OCI-LY1 (cell line): ENCODE measurements around the gene IL1RAPL2.
"Not testable (repeated sequence)": the region's sequence is repeated elsewhere in the genome, so short reads cannot be mapped to it uniquely, and the experiment has no call there.

Experiments
- H2AFZ ChIP-seq: fragments of 200-600 bp; sonication (generic), shearing (Covaris generic); 2 replicates; pipeline ENCODE4 v1.6.0; 2014; ENCODE audit warnings: antibody characterized with exemption, mild to moderate bottlenecking, low read length
- H3F3A ChIP-seq: fragments of 200-600 bp; sonication (generic), shearing (Covaris generic); 2 replicates; pipeline ENCODE4 v1.6.0; 2014; ENCODE audit warnings: mild to moderate bottlenecking, antibody characterized with exemption, low read length, moderate library complexity; ENCODE audit not compliant: insufficient read depth
- H3K27ac ChIP-seq: fragments of 200-600 bp; sonication (generic); 2 replicates; pipeline ENCODE4 v1.5.1; 2014; ENCODE audit warnings: low read length, mixed run types, mild to moderate bottlenecking, low read depth; ENCODE audit not compliant: poor library complexity, severe bottlenecking
- H3K27me3 ChIP-seq: fragments of 200-600 bp; sonication (generic); 2 replicates; pipeline ENCODE4 v1.6.0; 2014; ENCODE audit warnings: antibody characterized with exemption, mild to moderate bottlenecking, low read length, moderate library complexity; ENCODE audit not compliant: insufficient read depth
- H3K36me3 ChIP-seq: fragments of 200-600 bp; sonication (generic); 2 replicates; pipeline ENCODE4 v1.6.1; 2014; ENCODE audit warnings: mild to moderate bottlenecking, antibody characterized with exemption, low read length, moderate library complexity, mixed read lengths; ENCODE audit not compliant: insufficient read depth
- H3K4me1 ChIP-seq: fragments of 200-600 bp; sonication (generic); 2 replicates; pipeline ENCODE4 v1.5.1; 2014; ENCODE audit warnings: mild to moderate bottlenecking, low read length, moderate library complexity; ENCODE audit not compliant: insufficient read depth, severe bottlenecking
- H3K4me2 ChIP-seq: fragments of 200-600 bp; sonication (generic), shearing (Covaris generic); 2 replicates; pipeline ENCODE4 v1.6.1; 2014; ENCODE audit warnings: low read length
- H3K4me3 ChIP-seq: fragments of 200-600 bp; sonication (generic); 2 replicates; pipeline ENCODE4 v1.5.1; 2014; ENCODE audit warnings: low read length, low read depth, mild to moderate bottlenecking, mixed read lengths; ENCODE audit not compliant: poor library complexity, severe bottlenecking
- H3K79me2 ChIP-seq: fragments of 200-600 bp; shearing (Covaris generic); 2 replicates; pipeline ENCODE4 v1.6.1; 2016; ENCODE audit warnings: mixed run types, low read length, mixed read lengths; ENCODE audit not compliant: insufficient read depth
- H3K9ac ChIP-seq: fragments of 200-600 bp; sonication (generic), shearing (Covaris generic); 2 replicates; pipeline ENCODE4 v1.6.1; 2014; ENCODE audit warnings: mild to moderate bottlenecking, low read length, mixed read lengths
- H3K9me2 ChIP-seq: fragments of 200-600 bp; sonication (generic), shearing (Covaris generic); 2 replicates; pipeline ENCODE4 v1.6.1; 2014; ENCODE audit warnings: low read depth, mild to moderate bottlenecking, low read length, mixed read lengths
- H3K9me3 ChIP-seq: fragments of 200-600 bp; shearing (Covaris generic); 2 replicates; pipeline ENCODE4 v1.6.1; 2014; ENCODE audit warnings: low read length, mixed read lengths
- H4K20me1 ChIP-seq: fragments of 200-600 bp; sonication (generic), shearing (Covaris generic); 2 replicates; pipeline ENCODE4 v1.6.0; 2016; ENCODE audit warnings: mild to moderate bottlenecking, low read length; ENCODE audit not compliant: insufficient read depth
- CTCF ChIP-seq: fragments of 200-600 bp; sonication (generic), shearing (Covaris generic); IDR thresholded peaks from 2 replicates; pipeline ENCODE4 v1.5.1; 2017; ENCODE audit warnings: mild to moderate bottlenecking, antibody characterized with exemption, low read length, moderate library complexity, mixed read lengths
- EZH2 ChIP-seq: fragments of 200-600 bp; sonication (generic), shearing (Covaris generic); IDR thresholded peaks from 2 replicates; pipeline ENCODE4 v1.8.0; 2017; ENCODE audit warnings: borderline replicate concordance, mixed run types, mild to moderate bottlenecking, antibody characterized with exemption, low read length, moderate library complexity, mixed read lengths

The IL1RAPL2 gene

DNA sequence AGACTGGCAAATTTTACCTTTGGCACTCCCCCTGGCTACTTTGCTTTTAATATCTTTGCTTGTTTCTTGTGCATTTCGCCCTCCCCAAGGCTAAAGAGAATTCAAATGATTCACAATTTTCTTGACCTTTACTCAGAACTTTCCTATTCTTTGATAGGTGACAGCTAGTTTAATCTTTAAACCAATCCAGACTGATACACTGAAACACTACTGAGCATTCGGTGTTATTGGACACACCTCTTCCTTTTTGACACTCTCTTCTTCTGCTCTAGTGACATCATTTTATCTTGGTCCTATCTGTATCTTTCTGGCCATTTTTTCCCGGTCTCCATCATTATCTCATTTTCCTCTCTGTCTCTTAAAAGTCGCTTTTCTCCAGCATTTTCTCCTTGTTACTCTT is 103.1 kb downstream of the IL1RAPL2 start:
- Histone ChIP-seq H3K9me3 (no peaks in the 10 kb centered on the region), H3K9ac (no peak overlapping the region), H3K4me2 (no peak overlapping the region), H3K9me2 (no peaks in the 10 kb centered on the region), H4K20me1 (no peaks in the 10 kb centered on the region), H3K27ac (no peak overlapping the region), H3K79me2 (no peaks in the 10 kb centered on the region), H3K27me3 (no peaks in the 10 kb centered on the region), H3K4me3 (no peak overlapping the region), H3K4me1 (no peaks in the 10 kb centered on the region), H3F3A (no peaks in the 10 kb centered on the region), H3K36me3 (no peaks in the 10 kb centered on the region), H2AFZ (no peak overlapping the region)
- no peak for TF ChIP-seq CTCF
- no peak for TF ChIP-seq EZH2

DNA sequence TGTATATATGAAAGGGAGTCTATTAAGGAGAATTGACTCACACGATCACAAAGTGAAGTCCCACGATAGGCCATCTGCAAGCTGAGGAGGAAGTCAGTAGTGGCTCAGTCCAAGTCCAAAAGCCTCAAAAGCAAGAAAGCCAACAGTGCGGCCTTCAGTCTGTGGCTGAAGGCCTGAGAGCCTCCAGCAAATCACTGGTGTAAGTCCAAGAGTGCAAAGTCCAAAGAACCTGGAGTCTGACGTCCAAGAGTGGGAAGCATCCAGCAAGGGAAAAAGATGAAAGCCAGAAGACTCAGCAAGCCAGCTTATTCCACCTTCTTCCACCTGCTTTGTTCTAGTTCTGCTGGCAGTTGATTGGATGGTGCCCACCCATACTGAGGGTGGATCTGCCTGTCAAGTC is 104.1 kb downstream of the IL1RAPL2 start:
- H3K36me3 ChIP-seq, result no peaks in the 10 kb centered on the region
- no peaks in the 10 kb centered on the region for H3K27me3 ChIP-seq
- no peak overlapping the region for H2AFZ ChIP-seq
- H3K4me2 ChIP-seq, result no peak overlapping the region
- no peak overlapping the region for H3K4me3 ChIP-seq
- no peaks in the 10 kb centered on the region for H3K4me1 ChIP-seq
- H3K9me3 ChIP-seq, result no peaks in the 10 kb centered on the region
- H3K27ac ChIP-seq, result no peak overlapping the region
- TF ChIP-seq EZH2, result no peak
- no peak for TF ChIP-seq CTCF
- H4K20me1 ChIP-seq, result no peaks in the 10 kb centered on the region
- H3K79me2 ChIP-seq, result no peaks in the 10 kb centered on the region
- H3K9ac ChIP-seq, result no peak overlapping the region
- no peaks in the 10 kb centered on the region for H3K9me2 ChIP-seq
- no peaks in the 10 kb centered on the region for H3F3A ChIP-seq

DNA sequence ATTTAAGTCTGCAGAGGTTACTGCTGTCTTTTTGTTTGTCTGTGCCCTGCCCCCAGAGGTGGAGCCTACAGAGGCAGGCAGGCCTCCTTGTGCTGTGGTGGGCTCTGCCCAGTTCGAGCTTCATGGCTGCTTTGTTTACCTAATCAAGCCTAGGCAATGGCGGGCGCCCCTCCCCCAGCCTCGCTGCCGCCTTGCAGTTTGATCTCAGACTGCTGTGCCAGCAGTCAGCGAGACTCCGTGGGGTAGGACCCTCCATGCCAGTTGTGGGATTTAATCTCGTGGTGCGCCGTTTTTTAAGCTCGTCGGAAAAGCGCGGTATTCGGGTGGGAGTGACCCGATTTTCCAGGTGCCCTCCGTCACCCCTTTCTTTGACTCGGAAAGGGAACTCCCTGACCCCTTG is 111.5 kb downstream of the IL1RAPL2 start:
- H3K9me2 ChIP-seq, H3K79me2 ChIP-seq, H3K4me2 ChIP-seq, H3K27me3 ChIP-seq, H3K27ac ChIP-seq, H3K9me3 ChIP-seq, H3K36me3 ChIP-seq, H3K4me1 ChIP-seq, H3K9ac ChIP-seq, H2AFZ ChIP-seq, H3F3A ChIP-seq, H3K4me3 ChIP-seq, H4K20me1 ChIP-seq: not testable (repeated sequence)

GRCh38 chrX:104679175-104679574 is 113.2 kb downstream of the IL1RAPL2 start:
- Histone ChIP-seq H3K27me3 (no peaks in the 10 kb centered on the region), H2AFZ (no peak overlapping the region), H3K4me2 (no peak overlapping the region), H3K4me3 (no peak overlapping the region), H3K36me3 (no peaks in the 10 kb centered on the region), H3K27ac (no peak overlapping the region), H3K9me2 (no peaks in the 10 kb centered on the region), H3K9me3 (no peaks in the 10 kb centered on the region), H3K79me2 (no peaks in the 10 kb centered on the region), H3F3A (no peaks in the 10 kb centered on the region), H3K4me1 (no peaks in the 10 kb centered on the region), H3K9ac (no peak overlapping the region), H4K20me1 (no peaks in the 10 kb centered on the region)
- TF ChIP-seq CTCF (no peak), EZH2 (no peak)
